Stimulated activated naive CD4-positive, alpha-beta T cell treated with Interleukin-2 at 50 U/mL for 16 hours (primary cell): ENCODE data around the gene RITA1.
A peak's percentile ranks its signal among the peaks of the same experiment; 100 is the strongest.

Source experiments
- DNase-seq: peaks from one replicate; lab custom pipeline; 2025; lab: John Stamatoyannopoulos, UW

Gene RITA1

DNA sequence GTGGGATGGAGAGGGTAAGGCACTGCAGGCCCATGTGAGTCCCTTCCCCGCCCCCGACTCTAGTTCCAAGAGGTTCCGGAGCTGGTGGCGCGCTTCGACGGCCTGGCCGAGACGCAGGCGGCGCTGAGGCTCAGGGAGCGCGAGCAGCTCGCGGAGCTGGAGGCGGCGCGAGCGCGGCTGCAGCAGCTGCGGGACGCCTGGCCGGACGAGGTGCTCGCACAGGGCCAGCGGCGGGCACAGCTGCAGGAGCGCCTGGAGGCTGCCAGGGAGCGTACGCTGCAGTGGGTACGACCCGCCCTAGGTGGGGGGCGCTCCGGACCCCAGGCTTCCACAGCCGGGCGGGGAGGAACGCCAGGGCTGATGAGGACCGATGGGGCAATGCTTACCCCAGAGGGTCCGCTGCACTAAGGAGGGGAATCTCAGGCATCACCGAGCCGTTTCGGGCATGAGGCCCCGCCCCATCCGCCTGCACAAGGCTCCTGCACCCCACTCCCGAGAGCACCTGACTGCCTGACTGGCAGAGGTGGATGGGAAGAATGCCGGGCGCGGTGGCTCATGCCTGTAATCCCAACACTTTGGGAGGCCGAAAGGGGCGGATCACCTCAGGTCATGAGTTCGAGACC lies 31.1 kb upstream of the RITA1 start:
- no peak for DNase-seq

- DNase-seq: no peak
Observed at GRCh38 chr12:113155060-113155459, 30.5 kb upstream of the RITA1 start.

DNA sequence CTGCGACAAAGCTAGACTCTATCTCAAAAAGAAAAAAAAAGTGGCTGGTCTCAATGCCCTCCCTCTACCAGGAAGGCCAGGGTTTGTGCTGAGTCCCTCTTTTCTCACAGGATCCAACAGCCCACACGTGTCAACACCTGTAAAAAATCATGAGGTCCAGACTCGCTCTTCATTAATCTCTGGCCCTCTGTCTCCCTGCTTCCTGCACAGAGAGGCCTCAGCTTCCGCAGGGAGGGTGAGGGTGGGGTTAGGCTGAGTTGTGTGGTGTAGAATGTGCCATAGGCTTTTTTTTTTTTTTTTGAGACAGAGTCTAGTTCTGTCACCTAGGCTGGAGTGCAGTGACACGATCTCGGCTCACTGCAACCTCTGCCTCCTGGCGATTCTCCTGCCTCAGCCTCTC lies 29.9 kb upstream of the RITA1 start:
- no peak for DNase-seq

DNA sequence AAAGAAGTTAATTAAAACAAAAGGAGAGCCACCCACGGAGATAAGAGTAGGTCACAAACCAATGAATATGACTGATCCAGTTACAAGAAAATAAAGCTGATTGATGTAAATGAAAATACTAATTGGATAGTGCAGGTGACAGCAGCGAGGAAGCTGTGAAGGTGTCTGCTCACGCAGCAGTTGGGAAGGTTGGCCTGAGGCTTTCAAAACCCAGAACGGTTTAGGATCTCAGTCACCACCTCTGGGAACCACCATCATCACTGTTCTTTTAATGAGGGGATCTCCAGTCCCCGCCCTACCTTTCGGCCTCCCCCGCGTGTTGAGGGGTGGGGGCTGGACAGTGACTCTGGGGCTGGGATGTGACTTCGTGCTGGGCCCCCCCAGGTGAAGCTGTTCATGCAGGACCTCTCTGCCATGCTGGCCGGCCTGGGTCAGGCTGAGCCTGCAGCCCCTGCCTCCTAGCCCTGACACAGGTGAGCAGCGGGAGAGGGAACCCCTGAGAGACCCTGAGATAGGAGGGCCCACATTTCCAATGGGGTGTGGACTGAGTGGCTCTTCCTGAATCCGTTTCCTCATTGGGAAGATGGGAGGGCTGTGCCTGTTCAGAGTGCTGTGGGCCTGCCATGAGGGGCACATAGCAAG lies 28.2 kb upstream of the RITA1 start:
- no peak for DNase-seq

DNA sequence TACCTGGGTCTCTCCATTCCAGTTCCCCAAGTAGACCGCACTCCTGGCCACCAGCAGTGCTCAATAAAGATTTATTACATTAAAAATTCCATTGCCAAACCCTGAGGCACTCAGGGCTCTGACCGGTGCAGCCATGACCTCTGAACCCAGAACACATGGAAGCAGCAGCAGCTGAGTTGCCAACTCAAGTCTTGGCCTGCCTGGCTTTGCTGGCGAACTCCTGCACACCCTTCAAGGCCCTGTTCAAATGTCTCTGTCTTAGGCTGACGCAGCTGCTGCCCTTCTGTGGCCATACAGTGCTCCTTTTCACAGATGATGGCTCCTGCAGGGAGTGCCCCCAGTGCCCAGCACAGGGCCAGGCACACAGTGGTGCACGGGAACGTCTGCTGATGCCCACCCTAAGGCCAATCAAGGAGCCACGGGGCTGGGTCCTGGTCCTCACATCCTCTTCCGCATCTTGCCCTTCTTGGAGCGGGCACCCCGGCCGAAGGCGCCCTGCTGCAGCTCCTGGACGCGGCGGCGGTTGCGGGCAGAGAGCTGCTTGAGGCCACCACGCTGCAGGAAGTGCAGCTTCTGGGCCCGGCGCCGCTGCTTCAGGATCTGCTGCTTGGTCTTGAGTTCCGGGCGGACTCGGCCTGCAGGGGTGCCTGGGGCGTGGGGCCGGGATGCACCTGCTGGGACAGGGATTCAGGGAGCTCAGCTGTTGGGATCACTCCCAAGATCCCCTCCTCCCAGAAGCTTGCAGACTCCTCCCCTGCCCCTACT lies 26.9 kb upstream of the RITA1 start:
- DNase-seq: no peak

GRCh38 chr12:113159937-113160336 lies 25.6 kb upstream of the RITA1 start:
- no peak for DNase-seq

- DNase-seq: no peak
Observed at GRCh38 chr12:113161415-113162016, 24.0 kb upstream of the RITA1 start.

DNA sequence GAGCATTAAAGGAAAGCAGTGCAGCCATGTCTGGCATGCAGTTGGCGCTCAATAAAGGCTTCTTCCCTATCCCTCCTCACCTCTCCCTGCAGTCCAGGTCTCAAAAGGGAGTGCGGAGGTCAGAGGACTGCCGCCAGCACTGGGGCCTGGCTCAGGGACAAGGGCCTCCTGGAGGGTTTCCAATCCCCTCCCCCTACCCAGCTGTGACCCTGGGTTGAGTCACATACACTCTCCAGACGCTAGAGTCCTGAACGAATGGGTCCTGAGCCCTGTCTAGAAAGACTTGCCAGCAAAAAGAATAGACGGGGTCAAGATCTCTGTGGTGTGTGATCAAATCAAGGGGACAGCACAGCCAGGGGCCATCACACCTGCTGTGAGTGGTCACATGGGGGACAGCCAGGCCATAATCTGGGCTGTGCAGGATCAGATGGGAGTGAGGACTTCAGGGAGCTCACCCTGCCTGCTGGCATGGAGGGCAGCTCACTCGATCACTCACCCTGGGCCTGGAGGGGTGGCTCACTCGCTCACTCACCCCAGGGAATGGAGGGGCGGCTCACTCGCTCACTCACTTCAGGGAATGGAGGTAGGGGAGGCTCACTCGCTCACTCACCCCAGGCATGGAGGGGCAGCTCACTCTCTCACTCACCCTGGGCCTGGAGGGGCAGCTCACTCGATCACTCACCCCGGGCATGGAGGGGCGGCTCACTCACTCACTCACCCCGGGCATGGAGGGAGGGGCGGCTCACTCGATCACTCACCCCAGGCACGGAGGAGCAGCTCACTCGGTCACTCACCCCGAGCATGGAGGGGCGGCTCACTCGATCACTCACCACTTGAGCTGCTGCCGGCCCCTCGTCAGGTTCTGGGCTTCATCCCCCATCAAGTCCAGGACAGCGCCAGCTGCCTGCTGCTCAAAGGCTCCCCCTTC lies 23.2 kb upstream of the RITA1 start:
- DNase-seq: no peak

- no peak for DNase-seq
Observed at GRCh38 chr12:113163030-113163360, 22.5 kb upstream of the RITA1 start.

DNA sequence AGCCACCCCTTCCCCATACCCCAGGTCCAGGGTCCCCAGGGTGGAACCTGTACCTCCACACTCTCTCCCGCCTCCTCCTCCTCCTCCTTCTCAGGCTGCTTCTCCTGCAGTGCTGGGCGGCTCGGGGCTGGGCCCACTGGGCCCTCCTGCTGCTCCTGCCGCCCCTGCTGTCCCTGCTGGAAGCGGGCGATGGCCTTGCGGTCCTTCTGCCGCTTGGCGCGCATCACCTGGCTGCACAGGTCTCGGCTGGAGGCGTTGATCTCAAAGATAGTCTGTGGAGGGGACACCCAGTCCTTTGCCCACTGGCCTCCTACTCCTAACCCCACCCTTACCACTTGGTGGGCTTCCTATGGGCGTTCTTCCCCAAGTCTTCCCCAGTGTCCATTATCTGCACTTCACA lies 21.5 kb upstream of the RITA1 start:
- no peak for DNase-seq

DNA sequence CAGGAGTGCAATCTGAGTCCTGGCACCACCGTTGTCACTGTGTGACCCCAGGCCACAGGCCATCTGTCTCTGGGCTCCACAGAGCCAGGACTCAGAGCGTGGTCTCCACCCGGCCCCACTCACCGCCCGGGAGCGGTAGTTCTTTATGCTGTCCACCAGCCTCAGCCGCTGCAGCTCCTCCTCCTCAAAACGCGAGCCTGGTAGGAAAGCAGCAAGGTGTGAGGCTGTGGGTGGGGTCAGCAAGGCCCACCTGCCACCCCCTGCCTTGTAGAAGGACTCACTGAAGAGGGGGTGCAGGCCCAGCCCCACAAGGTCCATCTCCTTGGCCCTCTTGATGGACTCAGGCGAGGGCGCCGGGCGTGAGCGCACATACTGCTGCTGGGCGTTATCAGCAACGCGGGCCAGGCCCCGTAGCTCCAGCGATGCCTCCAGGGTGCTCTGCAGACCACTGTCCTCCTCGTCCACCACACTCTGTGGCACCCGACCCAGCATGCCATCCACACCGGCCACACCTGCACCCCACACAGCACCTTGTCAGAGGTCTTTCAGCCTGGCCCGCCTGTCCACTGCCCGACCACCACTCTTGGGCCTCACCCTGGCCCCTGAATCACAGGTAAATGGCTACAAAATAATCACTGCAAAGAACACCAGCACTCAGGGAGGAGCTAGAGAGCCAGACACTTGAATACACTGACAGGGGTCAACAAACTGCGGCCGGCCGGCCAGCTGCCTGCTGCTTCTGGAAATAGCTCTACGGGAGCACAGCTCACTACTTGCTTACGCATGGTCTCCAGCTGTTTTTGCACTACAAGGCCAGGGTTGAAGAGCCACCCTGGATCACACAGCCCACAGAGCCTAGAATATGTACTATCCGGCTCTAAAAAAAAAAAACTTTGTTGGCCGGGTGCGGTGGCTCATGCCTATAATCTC lies 19.7 kb upstream of the RITA1 start:
- no peak for DNase-seq

- DNase-seq: no peak
Observed at GRCh38 chr12:113167868-113168267, 17.7 kb upstream of the RITA1 start.

DNA sequence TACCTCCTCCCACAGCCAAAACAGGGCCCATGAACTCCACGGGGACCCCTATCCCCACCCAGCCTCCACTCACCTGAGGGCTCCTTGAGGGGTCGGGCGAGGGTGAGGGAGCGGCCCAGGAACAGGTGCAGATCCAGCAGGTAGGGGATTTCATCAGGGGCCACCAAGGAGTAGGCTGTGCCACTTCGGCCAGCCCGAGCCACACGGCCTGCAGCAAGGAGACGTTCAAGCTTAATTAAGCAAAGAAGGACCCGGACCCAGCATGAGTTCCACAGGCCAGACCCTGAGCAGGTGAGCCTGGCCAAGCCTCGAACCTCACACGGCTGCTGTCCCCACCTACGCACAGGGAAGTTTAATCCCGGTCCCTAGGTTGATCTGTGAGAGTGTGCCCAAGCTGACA lies 15.8 kb upstream of the RITA1 start:
- no peak for DNase-seq

- no peak for DNase-seq
Observed at GRCh38 chr12:113170457-113170856, 15.1 kb upstream of the RITA1 start.

DNA sequence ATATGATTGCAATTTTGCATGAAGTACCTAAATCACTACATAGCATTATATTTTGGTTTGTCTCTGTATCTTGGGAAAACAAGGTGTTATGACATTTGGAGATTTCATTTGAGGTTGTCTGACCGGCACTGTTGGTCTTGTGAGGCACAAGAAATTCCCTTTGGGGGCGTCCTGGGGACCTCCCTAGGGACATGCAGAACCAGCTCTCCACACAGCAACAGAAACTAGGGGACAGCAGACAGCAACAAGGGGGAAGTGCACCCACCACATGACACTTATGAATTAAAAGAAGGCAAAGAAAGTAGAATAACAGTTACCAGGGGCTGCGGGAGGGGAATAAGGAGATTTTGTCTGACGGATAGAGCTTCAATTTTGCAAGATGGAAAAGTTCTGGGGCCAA lies 14.6 kb upstream of the RITA1 start:
- DNase-seq: no peak

DNA sequence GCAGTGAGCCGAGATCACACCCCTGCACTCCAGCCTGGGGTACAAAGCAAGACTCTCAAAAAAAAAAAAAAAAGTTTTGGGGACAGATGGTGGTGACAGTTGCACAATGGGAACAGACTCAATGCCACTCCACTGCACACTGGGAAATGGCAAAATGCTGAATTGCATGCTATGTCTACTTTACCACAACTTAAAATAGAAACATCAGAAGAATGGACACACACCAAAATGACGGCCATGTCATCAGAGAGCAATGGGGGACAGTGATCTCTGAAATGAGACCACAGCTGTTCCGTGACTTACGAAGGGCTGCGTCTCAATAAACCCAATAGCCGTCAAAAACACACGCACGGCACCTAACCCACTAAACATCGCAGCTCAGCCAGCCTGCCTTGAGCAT lies 14.0 kb upstream of the RITA1 start:
- DNase-seq: no peak

DNA sequence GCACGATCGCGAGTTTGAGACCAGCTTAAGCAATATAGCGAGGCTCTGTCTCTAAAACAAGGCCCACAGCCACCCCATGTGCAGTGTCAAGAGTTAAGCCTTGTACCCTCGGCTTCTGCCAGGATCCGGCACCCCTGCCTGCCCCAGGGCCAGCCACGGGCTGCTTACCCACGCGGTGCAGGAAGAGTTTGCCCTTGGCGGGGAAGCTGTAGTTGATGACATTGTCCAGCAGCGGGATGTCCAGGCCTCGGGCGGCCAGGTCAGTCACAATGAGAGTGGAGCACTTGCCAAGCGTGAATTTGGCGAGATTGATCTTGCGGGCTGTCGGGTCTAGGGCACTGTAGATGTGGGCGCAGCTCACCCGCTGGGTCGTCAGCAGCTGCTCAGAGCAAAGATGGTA lies 13.3 kb upstream of the RITA1 start:
- DNase-seq: no peak

DNA sequence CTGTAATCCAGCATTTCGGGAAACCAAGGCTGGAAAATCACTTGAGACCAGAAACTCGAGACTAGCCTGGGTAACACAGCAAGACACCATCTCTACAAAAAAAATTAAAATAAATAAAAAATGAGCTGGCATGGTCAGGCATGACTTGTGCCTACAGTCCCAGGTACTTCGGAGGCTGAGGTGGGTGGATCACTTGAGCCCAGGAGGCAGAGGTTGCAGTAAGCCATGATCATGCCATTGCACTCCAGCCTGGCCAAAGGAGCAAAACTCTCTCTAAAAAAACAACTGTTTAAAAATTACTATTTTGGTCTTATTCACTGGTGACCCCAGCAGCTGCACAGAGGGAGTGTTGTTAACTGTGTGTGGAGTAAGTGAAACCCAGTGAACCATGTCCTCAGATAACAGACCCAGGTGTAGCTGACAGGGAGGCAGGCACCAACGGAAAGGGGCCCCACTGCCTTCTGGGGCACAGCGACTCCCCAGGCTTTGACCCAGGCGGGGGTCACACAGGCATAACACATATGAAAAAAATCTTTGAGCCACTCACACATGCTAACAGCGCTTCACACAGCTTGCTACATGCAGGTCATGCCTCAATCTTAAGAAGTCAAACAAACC lies 12.3 kb upstream of the RITA1 start:
- no peak for DNase-seq

DNA sequence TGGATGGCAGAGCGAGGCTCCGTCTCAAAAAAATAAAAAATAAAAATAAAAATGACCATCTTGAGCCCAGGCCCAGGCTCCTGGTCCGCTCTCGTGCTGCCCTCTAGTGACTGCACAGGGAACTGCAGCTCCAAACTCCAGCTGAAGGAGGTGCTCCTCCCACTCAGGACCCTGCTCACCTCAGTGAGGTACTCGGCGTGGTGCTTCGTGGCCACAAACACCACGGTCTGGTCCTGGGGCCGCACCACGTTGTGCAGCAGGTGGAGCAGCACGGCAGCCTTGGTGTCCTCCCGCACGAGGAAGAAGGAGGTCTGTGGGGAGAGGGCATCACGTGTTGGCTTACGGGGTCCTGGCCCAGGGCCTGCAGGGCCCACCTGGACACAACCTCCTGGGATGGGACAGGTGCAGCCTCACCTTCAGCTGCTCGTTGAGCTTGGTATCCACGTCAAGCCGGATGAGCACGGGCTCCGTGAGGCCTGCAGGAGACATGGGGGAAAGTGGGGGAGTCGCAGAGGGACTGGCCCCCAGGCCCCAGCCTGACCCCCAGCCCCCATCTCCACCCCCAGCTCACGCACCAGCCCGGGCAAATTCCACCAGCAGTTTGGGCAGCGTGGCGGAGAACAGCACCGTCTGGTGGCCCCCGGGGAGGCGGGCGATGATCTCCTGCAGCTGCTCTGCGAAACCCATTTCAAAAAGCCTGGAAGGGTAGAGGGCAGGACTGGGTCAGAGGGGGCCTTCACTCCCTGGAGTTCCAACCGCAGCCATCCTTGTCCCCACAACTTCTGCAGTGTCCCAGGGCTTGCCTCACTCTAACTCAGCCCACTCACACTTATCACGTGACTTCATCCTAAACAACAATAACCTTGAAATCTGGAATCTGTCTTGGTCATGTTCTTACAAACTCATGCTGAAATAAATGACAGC lies 10.8 kb upstream of the RITA1 start:
- DNase-seq: peak; percentile 73
